ENCODE results near the gene GIT1.

- TF ChIP-seq, protein P1, sequence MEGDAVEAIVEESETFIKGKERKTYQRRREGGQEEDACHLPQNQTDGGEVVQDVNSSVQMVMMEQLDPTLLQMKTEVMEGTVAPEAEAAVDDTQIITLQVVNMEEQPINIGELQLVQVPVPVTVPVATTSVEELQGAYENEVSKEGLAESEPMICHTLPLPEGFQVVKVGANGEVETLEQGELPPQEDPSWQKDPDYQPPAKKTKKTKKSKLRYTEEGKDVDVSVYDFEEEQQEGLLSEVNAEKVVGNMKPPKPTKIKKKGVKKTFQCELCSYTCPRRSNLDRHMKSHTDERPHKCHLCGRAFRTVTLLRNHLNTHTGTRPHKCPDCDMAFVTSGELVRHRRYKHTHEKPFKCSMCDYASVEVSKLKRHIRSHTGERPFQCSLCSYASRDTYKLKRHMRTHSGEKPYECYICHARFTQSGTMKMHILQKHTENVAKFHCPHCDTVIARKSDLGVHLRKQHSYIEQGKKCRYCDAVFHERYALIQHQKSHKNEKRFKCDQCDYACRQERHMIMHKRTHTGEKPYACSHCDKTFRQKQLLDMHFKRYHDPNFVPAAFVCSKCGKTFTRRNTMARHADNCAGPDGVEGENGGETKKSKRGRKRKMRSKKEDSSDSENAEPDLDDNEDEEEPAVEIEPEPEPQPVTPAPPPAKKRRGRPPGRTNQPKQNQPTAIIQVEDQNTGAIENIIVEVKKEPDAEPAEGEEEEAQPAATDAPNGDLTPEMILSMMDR (IDR thresholded peaks at IDR 0.05; ENCODE audit: poor library complexity), result no peak
- no peak for TF ChIP-seq EZH2phosphoT487 (IDR thresholded peaks at IDR 0.05; ENCODE audit: low read depth, severe bottlenecking, unreplicated experiment)
- TF ChIP-seq EZH2 (IDR thresholded peaks at IDR 0.05; ENCODE audit: borderline replicate concordance), result no peak
Measured at GRCh38 chr17:29563816-29564215, 25.6 kb downstream of the GIT1 start.

Measured in hepatocyte (in vitro differentiated cells).